ENCODE measurements around the gene DNASE1. TPM values are rescaled to one million over a fixed set of nuclear protein-coding genes. Genes with fewer than 3 reads are reported as not detected.

DNASE1 gene
- total and polyA plus RNA-seq, 12 donors: 3.1 to 35.1 (median 10.9) TPM

DNA sequence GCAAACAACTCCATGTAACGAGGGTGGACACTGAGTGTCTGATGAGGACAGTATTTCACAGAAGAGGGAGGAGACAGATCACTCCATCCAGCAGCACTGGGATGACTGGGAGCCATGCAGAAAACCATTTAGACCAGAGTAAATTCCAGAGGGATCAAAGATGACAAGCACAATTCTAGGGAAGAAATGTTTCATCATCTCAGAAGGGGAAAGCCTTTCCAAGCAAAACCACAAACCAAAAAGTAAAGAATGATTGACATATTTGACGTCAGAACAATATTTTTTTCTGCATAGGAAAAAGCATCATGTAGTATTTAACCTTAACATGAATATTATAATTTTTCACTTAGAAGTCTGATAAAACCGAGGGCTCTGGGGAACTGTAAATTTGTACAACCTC is 4.8 kb downstream of the DNASE1 start:
- no peak overlapping the region for H3K4me3 ChIP-seq
- DNase-seq: no peak
- H3K36me3 ChIP-seq (replicated peaks in 1 of 2): peaks cover 0 to 73% of the 10 kb centered on the region in 2 donors
- H3K9me3 ChIP-seq (replicated peaks in 1 of 3): no peaks in the 10 kb centered on the region
- peaks cover 0 to 6% of the 10 kb centered on the region in 2 donors for H3K4me1 ChIP-seq (replicated peaks in 1 of 2)
- intact Hi-C loops (cut with DNase I): no loop called here
- H3K27ac ChIP-seq: no peak overlapping the region
- no peaks in the 10 kb centered on the region for H3K27me3 ChIP-seq
- WGBS, 4 donors: 79 to 85% (median 84%) methylated on average over 3 of the region's 3 CpGs
- TF ChIP-seq, protein P1, sequence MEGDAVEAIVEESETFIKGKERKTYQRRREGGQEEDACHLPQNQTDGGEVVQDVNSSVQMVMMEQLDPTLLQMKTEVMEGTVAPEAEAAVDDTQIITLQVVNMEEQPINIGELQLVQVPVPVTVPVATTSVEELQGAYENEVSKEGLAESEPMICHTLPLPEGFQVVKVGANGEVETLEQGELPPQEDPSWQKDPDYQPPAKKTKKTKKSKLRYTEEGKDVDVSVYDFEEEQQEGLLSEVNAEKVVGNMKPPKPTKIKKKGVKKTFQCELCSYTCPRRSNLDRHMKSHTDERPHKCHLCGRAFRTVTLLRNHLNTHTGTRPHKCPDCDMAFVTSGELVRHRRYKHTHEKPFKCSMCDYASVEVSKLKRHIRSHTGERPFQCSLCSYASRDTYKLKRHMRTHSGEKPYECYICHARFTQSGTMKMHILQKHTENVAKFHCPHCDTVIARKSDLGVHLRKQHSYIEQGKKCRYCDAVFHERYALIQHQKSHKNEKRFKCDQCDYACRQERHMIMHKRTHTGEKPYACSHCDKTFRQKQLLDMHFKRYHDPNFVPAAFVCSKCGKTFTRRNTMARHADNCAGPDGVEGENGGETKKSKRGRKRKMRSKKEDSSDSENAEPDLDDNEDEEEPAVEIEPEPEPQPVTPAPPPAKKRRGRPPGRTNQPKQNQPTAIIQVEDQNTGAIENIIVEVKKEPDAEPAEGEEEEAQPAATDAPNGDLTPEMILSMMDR (IDR thresholded peaks at IDR 0.05): no peak
- TF ChIP-seq POLR2A (IDR thresholded peaks at IDR 0.05): no peak

DNA sequence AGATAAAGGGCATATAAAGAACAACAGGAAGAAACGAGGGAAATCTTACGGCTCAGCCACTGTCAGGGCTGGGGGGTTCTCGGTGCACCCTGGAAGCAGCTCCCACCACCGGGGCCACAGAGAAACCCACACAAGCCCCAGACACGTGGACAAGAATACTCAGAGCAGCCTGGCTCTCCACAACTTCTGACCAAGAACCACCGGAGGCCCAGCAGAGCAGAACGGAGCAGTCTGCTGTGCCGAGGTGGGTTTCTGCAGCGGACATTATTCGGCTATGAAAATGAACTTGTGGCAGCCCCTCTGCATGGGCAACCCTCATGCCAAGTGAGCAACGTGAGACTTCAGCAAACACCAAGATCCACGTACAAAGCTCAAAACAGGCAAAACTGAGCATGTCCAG is 6.8 kb downstream of the DNASE1 start:
- Histone ChIP-seq H3K9me3 (replicated peaks in 1 of 3) (no peaks in the 10 kb centered on the region), H3K27ac (no peak overlapping the region), H3K36me3 (replicated peaks in 1 of 2) (peaks cover 0 to 62% of the 10 kb centered on the region in 2 donors), H3K4me3 (no peak overlapping the region), H3K4me1 (replicated peaks in 1 of 2) (no peaks in the 10 kb centered on the region), H3K27me3 (no peaks in the 10 kb centered on the region)
- no peak for DNase-seq
- 89 to 94% (median 91%) methylated on average over 11 to 12 of the region's 12 CpGs for whole genome bisulfite sequencing, 4 donors
- intact Hi-C loops (cut with DNase I): no loop called here
- no peak for TF ChIP-seq POLR2A (IDR thresholded peaks at IDR 0.05)
- TF ChIP-seq, protein P1 (IDR thresholded peaks at IDR 0.05): no peak

DNA sequence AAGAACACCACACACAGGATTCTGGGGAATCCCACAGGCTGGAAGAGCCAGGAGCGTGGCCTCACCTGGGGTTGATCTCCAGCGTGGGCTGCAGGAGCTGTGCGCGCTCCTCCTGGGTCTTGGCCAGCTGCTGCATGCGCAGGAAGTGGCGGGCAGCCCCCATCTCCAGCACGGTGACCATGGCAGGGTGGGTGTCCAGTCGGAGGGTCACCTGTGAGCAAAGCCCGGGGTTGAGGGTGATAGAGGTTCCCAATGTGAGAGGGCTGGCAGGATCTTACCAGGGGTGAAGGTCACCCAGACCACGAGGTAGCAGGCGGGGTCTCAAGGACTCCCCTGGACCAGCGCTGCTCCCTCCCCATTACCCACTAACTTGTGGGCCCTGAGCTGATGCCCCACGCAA is 7.4 kb downstream of the DNASE1 start:
- Histone ChIP-seq H3K4me3 (no peak overlapping the region), H3K9me3 (replicated peaks in 1 of 3) (no peaks in the 10 kb centered on the region), H3K4me1 (replicated peaks in 1 of 2) (no peaks in the 10 kb centered on the region), H3K36me3 (replicated peaks in 1 of 2) (peaks cover 0 to 56% of the 10 kb centered on the region in 2 donors), H3K27ac (no peak overlapping the region), H3K27me3 (no peaks in the 10 kb centered on the region)
- TF ChIP-seq, protein P1 (IDR thresholded peaks at IDR 0.05): no peak
- TF ChIP-seq POLR2A (IDR thresholded peaks at IDR 0.05): no peak
- no peak for DNase-seq
- WGBS, 4 donors: 91 to 100% (median 98%) methylated on average over 4 to 13 of the region's 13 CpGs
- intact Hi-C loops (cut with DNase I): no loop called here

DNA sequence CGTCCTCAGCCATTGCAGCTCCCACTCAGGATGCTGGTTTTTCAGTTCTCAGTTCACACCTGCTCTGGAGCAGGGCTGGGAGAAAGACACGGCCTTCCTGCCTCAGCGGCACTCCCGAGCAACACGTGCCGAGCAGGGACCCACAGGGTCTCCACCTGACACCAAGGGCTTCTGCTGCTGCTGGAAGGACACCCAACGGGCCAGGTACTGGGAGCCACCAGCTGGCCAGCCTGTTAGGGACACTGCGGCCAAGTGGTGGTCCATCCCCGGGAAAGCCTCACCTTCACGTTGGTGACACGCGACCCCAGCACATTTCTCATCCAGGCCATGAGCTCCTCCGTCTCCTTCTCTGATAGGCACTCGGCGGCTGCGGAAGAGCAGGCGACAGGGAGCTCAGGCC is 8.1 kb downstream of the DNASE1 start:
- intact Hi-C loops (cut with DNase I): no loop called here
- no peak overlapping the region for H3K27ac ChIP-seq
- H3K36me3 ChIP-seq (replicated peaks in 1 of 2): peaks cover 0 to 50% of the 10 kb centered on the region in 2 donors
- H3K4me1 ChIP-seq (replicated peaks in 1 of 2): no peaks in the 10 kb centered on the region
- H3K27me3 ChIP-seq: no peaks in the 10 kb centered on the region
- WGBS, 4 donors: 83 to 98% (median 96%) methylated on average over 5 to 17 of the region's 17 CpGs
- TF ChIP-seq, protein P1 (IDR thresholded peaks at IDR 0.05): no peak
- TF ChIP-seq POLR2A (IDR thresholded peaks at IDR 0.05): no peak
- DNase-seq: no peak
- no peaks in the 10 kb centered on the region for H3K9me3 ChIP-seq (replicated peaks in 1 of 3)
- no peak overlapping the region for H3K4me3 ChIP-seq

Data from adrenal gland (tissue), 12 donors.